GM06990 (cell line): ENCODE results near the gene CNOT11.

Experiments
- DNase-seq: peaks from one replicate; pipeline ENCODE4 v3.0.0-alpha.2; 2011; ENCODE audit not compliant: insufficient read length; ENCODE audit errors: extremely low read depth
- H3K27me3 ChIP-seq: replicated peaks from 2 replicates; pipeline ENCODE4 v1.6.0; 2011; ENCODE audit warnings: low read length; ENCODE audit not compliant: control insufficient read depth, insufficient read depth
- H3K36me3 ChIP-seq: 2 replicates; pipeline ENCODE4 v1.5.1; 2011; ENCODE audit warnings: low read length; ENCODE audit not compliant: control insufficient read depth, insufficient read depth
- H3K4me3 ChIP-seq: replicated peaks from 2 replicates; pipeline ENCODE4 v1.5.1; 2011; ENCODE audit warnings: low read depth, mild to moderate bottlenecking, control low read depth, low read length
- CTCF ChIP-seq: IDR thresholded peaks from 2 replicates; pipeline ENCODE4 v1.5.1; 2011; ENCODE audit warnings: low read length, control low read depth, mild to moderate bottlenecking, inconsistent platforms; ENCODE audit not compliant: insufficient read depth, poor library complexity, severe bottlenecking

Gene CNOT11

GRCh38 chr2:101265893-101266499, 13.3 kb downstream of the CNOT11 start:
- no peak overlapping the region for H3K4me3 ChIP-seq
- DNase-seq, result no peak
- H3K27me3 ChIP-seq, result no peaks in the 10 kb centered on the region
- peaks cover 18% of the 10 kb centered on the region for H3K36me3 ChIP-seq
- TF ChIP-seq CTCF, result no peak

GRCh38 chr2:101267671-101268656, 15.3 kb downstream of the CNOT11 start:
- no peak overlapping the region for H3K4me3 ChIP-seq
- H3K27me3 ChIP-seq, result no peaks in the 10 kb centered on the region
- no peak for DNase-seq
- no peak for TF ChIP-seq CTCF
- H3K36me3 ChIP-seq, result peaks cover 18% of the 10 kb centered on the region

GRCh38 chr2:101270700-101271259, 18.1 kb downstream of the CNOT11 start:
- H3K36me3 ChIP-seq, result peaks cover 16% of the 10 kb centered on the region
- H3K4me3 ChIP-seq, result no peak overlapping the region
- H3K27me3 ChIP-seq, result no peaks in the 10 kb centered on the region
- no peak for TF ChIP-seq CTCF
- no peak for DNase-seq

- peak; percentile 63 for DNase-seq
- Histone ChIP-seq H3K27me3 (no peaks in the 10 kb centered on the region), H3K4me3 (no peak overlapping the region), H3K36me3 (peaks cover 11% of the 10 kb centered on the region)
- no peak for TF ChIP-seq CTCF
These were observed 19.5 kb downstream of the CNOT11 start for GRCh38 chr2:101272045-101272784.

- DNase-seq, result no peak
- TF ChIP-seq CTCF, result no peak
- Histone ChIP-seq H3K36me3 (peaks cover 11% of the 10 kb centered on the region), H3K4me3 (no peak overlapping the region), H3K27me3 (no peaks in the 10 kb centered on the region)
These were observed 20.4 kb downstream of the CNOT11 start for GRCh38 chr2:101273056-101273455.
